Gastroesophageal sphincter (tissue), 3 donors: Measurements from ENCODE around the gene SRRD.

Source experiments
- POLR2A ChIP-seq, 2 donors: fragments of 450-650 bp; IDR thresholded peaks; one replicate each; pipeline ENCODE4 v1.6.1; 2017; ENCODE audit warnings: antibody characterized with exemption in 2 of 2, mild to moderate bottlenecking in 2 of 2, moderate library complexity in 1 of 2
- POLR2AphosphoS5 ChIP-seq: sonication (generic); formaldehyde crosslinking; IDR thresholded peaks from one replicate; pipeline ENCODE4 v1.6.1; 2017; ENCODE audit warnings: antibody characterized with exemption
- TF ChIP-seq, protein P1 (sequence below), 4 experiments: fragments of 200-600 bp in 2 of 4; fragments of 450-650 bp in 2 of 4; sonication (generic) in 1 of 4; IDR thresholded peaks; one replicate each; pipeline ENCODE4 v1.5.1; 2017 to 2019; ENCODE audit warnings: antibody characterized with exemption in 4 of 4, mild to moderate bottlenecking in 2 of 4, moderate library complexity in 2 of 4

DNA sequence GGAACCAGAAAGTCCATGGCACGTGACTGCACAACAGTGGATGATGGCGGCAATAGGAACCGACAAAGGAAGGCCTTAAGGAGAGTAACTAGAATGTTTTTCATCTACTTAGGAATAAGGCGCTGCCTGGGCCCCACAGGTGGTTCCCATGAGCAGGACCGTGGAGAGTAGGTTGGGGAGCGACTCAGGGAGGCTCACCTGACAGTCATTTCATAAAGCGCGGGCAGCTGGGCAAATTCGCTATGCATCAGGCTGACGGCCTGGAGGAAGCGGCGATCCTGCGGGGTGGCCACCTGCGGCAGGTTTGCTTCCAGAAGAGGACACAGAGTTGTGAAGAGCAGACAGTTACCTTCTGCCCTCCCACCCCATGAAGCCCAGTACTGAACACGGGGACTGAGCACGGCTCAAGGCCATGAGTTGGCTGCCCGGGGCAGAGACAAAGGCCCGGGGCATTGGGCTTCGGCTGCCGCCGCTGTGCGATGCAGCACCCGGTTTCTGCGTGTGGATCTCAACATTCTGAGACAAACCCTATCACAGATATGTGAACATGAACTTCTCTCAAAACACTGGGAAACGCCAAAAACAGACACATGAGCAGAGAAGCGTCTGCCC is 25.9 kb upstream of the SRRD start:
- TF ChIP-seq, protein P1, sequence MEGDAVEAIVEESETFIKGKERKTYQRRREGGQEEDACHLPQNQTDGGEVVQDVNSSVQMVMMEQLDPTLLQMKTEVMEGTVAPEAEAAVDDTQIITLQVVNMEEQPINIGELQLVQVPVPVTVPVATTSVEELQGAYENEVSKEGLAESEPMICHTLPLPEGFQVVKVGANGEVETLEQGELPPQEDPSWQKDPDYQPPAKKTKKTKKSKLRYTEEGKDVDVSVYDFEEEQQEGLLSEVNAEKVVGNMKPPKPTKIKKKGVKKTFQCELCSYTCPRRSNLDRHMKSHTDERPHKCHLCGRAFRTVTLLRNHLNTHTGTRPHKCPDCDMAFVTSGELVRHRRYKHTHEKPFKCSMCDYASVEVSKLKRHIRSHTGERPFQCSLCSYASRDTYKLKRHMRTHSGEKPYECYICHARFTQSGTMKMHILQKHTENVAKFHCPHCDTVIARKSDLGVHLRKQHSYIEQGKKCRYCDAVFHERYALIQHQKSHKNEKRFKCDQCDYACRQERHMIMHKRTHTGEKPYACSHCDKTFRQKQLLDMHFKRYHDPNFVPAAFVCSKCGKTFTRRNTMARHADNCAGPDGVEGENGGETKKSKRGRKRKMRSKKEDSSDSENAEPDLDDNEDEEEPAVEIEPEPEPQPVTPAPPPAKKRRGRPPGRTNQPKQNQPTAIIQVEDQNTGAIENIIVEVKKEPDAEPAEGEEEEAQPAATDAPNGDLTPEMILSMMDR (IDR thresholded peaks at IDR 0.05), result no peak
- TF ChIP-seq POLR2A (IDR thresholded peaks at IDR 0.05) (no peak), POLR2AphosphoS5 (no peak)
